ENCODE measurements around the gene OPN1LW.
"Not testable (repeated sequence)": the region's sequence is repeated elsewhere in the genome, so short reads cannot be mapped to it uniquely, and the experiment has no call there.

Gene OPN1LW

DNA sequence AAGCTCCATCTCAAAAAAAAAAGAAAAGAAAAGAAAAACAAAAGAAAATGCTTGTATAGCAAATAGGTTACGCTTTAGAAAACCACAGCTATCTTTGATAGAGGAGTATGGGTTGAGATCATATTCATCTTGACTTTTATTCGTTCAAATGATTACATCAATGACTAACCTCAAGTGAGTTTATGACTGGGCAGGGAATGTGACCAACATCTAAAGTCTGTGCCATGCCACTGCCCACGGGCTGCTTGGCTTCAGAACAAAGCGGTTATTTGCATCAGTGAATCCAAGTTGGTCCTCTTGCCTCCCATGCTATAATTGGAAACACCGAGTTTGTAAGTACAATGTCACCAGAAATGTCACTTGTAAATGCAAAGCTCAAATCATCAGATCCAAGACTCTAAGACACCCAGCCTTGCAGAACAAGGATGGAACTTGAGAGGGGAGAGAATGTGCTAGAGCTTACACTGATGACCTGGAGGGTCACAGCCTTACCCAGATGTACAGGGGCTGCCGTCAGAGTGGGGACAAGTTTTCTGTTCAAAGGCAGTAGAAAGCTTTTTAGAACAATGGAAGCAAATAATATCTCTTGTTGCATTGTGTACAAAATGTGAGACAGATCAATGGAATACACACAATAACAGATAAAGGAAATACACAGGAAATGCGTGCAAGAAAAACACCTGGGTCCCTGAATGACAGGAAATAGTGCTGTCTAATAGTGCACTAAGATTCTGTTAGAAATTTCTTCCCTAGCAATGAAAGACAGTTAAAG lies 8.4 kb upstream of the OPN1LW start:
- no peak for DNase-seq

DNA sequence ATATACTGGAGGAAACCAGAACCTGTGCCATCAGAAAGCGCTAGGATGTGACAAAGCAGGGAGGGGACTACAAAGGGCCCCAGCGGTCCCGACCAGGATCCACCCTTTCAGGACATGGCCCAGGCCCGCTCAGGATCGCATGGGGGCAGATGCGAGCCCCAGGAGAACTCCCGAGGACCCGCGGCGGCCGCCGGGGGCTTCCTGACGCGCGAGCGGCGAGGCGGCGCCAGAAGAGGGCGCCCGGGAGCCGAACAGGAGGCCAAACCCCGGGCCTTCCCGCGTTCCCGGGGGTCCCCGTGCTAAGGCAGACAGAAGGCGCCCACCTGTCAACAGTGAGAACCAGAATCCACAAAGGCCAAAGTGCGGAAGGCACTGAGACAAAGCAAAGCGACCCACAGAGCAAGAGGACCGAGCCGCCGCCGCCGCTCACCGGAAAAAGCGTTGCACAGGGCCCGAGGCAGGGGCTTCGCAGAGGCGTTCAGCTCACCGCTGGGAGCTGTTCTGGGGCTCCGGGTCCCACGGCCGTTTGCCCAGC lies 7.3 kb upstream of the OPN1LW start:
- peak; percentile 22 for DNase-seq

DNA sequence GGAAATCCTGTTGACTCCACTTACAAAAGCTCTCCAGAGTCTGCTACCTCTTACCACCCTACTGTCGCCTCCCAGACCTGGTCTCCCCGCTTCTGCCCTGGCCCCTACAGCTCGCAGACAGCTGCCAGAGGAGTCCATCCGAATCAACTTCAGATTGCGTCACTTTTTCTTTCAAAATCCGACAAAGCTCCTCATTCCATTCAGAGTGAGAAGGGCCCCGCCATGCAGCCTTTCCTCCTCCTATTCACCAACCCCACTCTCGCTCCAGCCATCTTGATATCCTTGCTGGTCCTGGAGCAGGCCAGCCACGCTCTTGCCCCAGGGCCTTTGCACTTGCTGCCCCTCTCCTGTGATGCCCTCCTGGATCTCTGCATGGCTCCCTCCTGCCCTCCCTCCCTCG lies 5.2 kb upstream of the OPN1LW start:
- no peak for DNase-seq

DNA sequence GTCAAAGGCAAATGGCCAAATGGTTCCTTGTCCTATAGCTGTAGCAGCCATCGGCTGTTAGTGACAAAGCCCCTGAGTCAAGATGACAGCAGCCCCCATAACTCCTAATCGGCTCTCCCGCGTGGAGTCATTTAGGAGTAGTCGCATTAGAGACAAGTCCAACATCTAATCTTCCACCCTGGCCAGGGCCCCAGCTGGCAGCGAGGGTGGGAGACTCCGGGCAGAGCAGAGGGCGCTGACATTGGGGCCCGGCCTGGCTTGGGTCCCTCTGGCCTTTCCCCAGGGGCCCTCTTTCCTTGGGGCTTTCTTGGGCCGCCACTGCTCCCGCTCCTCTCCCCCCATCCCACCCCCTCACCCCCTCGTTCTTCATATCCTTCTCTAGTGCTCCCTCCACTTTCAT lies 3.8 kb upstream of the OPN1LW start:
- DNase-seq: no peak

DNA sequence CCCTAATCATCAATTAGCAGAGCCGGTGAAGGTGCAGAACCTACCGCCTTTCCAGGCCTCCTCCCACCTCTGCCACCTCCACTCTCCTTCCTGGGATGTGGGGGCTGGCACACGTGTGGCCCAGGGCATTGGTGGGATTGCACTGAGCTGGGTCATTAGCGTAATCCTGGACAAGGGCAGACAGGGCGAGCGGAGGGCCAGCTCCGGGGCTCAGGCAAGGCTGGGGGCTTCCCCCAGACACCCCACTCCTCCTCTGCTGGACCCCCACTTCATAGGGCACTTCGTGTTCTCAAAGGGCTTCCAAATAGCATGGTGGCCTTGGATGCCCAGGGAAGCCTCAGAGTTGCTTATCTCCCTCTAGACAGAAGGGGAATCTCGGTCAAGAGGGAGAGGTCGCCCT lies 3.3 kb upstream of the OPN1LW start:
- no peak for DNase-seq

DNA sequence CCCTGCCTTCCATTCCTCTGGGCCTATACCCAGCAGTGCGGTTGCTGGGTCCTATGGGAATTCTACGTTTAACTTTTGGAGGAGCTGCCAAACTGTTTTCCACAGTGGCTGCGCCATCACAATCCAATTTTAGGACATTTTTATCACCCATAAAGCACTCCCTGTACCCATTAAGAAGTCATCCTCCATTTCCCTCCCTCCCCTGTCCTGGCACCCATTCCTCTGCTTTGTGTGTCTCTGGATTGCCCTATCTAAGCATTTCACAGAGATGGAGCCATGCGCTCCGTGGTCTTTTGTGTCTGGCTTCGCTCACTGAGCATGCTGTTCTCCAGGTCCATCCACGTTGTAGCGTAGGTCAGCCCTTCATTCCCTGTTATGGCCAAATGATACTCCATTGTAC lies 1.7 kb upstream of the OPN1LW start:
- DNase-seq: no peak

DNA sequence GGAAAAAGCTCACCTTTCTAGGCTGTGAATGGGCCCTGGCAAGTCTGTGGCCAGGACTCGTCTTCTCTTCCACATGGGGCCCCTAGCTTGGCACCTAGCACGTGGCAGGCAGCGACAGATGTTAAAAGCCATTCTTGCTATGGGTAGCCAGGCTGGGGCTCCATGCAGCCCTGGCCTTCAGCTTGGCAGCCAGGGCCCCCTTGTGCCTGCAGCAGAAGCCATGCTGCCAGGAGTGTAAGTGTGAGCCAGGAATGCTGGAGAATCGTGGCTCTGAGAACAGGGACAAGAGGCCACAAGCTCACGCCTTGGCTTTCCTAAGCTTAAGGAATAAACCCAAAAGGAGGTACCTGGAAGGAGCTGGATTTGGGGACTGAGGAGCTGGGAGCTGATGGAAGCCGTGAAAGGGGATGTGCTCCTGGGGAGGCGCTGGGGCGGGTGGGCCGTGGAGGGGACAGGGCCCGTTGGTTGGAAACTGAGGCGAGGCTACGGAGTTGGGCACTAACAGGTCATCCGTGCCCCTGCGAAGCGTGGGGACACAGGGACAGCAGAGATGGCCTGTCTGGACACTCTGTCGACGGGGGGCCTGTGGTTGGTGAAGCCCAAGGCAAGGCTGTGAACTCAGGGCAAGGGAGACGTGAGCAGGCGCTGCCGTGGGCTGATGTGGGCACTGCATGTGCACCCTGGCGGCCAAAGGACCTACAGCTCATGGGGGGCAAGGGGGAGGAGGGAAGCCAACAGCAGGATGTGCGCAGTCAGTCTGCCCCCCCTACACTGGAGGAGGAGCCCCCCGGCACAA lies 895 bp upstream of the OPN1LW start:
- no peak for DNase-seq

DNA sequence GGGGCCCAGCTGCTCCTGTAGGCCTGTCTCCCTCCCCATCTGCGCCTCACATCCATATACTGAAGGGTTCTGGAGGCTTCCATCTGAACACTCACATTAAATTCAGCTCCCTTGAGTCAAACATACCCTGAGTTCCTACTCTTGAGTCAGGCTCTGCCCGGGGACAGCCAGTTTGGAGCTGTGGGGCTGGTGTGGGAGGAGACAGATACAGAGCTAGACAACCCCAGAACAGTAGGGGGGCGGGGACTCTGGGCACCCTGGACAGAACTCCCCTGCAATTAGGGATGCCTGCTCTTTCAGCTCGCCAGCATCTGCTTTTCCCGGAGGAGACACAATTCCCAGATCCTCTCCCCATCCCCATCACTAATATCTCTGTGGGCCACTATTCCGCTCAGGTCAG lies 7.0 kb downstream of the OPN1LW start:
- DNase-seq: not testable (repeated sequence)

DNA sequence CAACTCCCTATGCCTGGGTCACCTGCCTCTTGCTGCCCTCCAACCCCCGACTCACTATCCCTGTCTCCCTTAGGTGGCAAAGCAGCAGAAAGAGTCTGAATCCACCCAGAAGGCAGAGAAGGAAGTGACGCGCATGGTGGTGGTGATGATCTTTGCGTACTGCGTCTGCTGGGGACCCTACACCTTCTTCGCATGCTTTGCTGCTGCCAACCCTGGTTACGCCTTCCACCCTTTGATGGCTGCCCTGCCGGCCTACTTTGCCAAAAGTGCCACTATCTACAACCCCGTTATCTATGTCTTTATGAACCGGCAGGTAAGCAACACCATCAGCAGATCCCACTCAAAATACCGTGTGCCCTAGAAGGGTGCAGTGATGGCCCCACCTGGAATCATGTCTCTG lies 12.2 kb downstream of the OPN1LW start:
- not testable (repeated sequence) for DNase-seq

DNA sequence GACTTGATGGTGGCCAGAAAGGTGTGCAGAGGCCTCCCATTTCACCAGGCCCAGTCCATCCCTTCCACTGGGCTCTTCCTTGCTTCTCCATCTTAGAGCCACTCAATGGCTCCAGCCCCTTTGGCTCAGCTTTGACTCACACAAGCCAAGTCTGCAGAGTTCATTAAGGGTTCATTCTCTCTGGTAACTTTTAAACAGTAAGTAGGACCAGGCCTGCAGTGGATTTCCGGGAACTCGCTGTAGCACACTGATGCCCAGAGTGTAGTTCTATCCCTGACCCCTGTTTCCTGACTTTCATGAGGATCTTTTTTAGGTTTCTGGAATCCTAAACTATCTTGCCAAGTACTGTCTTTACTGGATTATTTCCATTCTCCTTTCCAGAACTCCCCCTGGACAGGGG lies 13.2 kb downstream of the OPN1LW start:
- DNase-seq: not testable (repeated sequence)

DNA sequence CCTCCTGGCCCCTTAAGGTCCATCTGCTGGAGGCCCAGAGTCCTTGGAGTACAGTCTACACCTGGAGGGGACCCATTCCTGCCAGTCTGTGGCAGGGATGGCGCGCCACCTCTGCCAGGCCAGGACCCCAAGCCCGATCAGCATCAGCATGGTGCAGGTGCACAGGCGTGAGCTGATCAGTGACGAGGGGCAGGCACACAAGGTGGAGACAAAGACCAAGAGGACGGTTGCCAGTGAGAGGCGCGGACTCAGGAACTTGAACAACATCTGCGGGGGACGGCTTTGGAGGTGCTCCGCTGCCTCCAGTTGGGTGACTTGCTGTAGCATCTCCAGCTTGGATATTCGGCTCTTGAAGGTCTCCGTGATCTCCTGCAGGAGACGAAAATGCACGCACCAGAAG lies 15.3 kb downstream of the OPN1LW start:
- DNase-seq: not testable (repeated sequence)

DNA sequence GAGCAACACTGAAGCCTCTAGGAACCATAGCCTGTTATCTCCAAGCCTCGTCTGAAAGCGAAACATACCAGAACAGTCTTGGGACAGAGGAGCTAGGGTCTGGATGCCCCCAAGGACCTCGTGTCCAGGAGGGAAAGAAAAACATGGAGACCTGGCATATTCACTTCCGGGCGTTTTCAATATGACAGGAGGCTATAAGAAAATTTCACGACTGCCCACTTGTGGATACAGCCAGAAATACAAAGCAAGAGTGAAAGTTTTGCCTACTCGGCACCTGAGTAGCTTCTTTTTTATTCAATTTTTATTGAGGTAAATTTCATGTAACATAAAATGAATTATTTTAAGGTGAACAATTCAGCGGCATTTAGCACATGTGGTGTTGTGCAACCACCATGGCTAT lies 20.9 kb downstream of the OPN1LW start:
- not testable (repeated sequence) for DNase-seq

DNA sequence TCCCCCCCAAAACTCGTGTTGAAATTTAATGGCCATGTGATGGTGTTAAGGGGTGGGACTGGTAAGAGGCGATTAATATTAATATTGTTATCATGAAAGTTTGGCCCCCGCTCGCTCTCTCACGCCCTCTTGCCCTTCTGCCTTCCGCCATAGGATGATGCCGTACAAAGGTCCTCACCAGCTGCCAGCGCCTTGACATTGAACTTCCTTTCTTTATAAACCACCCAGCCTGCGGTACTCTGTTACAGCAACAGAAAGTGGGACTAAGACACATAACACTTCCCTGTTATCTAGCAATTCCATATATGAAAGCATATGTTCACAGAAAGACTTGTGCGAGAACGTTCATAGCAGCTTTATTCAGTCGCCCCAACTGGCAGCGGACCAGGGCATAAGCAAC lies 24.3 kb downstream of the OPN1LW start:
- DNase-seq: not testable (repeated sequence)

DNA sequence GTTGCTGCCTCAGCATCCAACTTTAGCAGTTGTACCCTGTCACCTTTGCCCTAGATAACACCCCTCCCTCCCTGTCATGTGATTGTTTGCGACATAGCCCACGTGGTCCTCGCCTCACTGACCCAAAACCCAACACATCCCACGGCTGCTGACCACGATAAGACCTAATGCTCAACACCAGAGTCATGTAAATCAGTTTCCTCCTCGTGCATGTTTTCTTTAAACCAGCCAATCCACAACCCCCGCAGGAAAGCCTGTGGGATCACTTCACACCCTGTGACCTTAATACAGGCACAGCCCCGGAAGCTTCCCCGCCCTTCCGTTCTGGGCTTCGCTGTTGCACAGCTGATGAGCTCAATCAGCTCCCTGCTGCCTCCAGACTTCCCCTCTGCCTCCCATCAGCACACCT lies 28.5 kb downstream of the OPN1LW start:
- not testable (repeated sequence) for DNase-seq

DNA sequence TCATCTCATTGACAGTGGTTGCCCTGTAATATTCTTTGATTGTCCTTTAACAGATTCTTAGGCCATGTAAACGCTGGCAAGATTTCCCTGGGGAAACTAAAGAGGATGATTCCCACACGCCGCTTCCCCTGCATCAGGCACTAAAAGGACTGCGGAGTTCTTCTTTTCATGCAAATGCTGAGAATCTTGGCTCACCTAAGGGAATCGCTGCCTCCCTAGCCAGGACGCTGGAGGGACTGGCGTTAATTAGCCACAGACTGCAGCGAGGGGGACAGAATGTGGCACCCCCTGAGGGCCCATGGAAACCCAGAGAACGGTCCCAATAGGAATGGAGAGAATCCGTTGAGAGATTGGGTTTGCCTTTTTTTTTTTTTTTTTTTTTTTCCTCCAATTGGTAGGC lies 30.3 kb downstream of the OPN1LW start:
- DNase-seq: not testable (repeated sequence)

DNA sequence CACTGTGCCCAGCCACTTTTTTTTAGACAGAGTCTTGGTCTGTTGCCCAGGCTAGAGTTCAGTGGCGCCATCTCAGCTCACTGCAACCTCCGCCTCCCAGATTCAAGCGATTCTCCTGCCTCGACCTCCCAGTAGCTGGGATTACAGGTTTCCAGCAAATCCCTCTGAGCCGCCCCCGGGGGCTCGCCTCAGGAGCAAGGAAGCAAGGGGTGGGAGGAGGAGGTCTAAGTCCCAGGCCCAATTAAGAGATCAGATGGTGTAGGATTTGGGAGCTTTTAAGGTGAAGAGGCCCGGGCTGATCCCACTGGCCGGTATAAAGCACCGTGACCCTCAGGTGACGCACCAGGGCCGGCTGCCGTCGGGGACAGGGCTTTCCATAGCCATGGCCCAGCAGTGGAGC lies 38.3 kb downstream of the OPN1LW start, which contains the start of gene OPN1MW:
Gene OPN1MW, plus strand, starts transcription at position 301 of the 400 bp plus-strand sequence. Its CDS starts 82 bp downstream, at position 383.
- DNase-seq: not testable (repeated sequence)

DNA sequence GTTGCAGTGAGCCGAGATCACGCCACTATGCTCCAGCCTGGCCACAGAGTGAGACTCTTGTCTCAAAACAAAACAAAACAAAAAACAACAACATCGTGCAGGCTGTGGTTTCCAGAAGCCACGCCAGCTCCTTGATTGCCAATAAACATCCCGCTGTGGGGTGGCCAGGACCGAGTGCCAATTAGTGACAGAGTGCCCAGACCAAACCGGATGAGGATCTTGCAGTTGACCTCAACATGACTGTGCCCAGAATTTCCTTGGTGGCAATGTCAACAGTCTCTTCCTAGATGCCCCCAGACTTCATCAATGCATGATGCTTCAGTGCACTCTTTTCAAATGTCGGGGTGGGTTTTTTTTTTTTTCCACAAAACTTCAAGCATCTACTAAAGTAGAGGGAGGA lies 39.8 kb downstream of the OPN1LW start:
- not testable (repeated sequence) for DNase-seq

DNA sequence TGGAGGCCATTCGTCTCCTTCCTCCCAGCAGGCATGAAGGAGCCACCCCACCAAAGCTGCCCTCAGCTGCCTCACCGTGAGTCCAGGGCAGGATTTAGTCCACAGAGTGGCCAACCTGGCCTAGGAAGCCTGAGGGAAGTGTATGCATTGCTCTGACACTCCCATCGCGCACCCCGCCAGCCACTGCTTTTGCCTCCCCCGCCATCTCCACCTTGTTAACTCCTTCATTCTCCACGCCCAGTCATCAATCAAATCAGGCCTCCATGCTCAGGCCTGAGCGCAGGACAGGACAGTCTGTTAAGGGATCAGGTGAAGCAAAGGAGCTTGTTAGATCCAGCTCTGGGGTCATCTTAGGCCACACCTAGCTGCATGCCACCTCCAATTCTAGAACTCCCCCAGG lies 48.8 kb downstream of the OPN1LW start:
- DNase-seq: not testable (repeated sequence)

DNA sequence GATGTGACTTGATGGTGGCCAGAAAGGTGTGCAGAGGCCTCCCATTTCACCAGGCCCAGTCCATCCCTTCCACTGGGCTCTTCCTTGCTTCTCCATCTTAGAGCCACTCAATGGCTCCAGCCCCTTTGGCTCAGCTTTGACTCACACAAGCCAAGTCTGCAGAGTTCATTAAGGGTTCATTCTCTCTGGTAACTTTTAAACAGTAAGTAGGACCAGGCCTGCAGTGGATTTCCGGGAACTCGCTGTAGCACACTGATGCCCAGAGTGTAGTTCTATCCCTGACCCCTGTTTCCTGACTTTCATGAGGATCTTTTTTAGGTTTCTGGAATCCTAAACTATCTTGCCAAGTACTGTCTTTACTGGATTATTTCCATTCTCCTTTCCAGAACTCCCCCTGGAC lies 50.3 kb downstream of the OPN1LW start:
- DNase-seq: not testable (repeated sequence)

DNA sequence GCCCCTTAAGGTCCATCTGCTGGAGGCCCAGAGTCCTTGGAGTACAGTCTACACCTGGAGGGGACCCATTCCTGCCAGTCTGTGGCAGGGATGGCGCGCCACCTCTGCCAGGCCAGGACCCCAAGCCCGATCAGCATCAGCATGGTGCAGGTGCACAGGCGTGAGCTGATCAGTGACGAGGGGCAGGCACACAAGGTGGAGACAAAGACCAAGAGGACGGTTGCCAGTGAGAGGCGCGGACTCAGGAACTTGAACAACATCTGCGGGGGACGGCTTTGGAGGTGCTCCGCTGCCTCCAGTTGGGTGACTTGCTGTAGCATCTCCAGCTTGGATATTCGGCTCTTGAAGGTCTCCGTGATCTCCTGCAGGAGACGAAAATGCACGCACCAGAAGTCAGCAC lies 52.4 kb downstream of the OPN1LW start:
- not testable (repeated sequence) for DNase-seq

Measured in NCI-H510A (cell line).